DOHH2 (cell line): Measurements from ENCODE around the gene ZMIZ1.

Source experiments
- EZH2phosphoT487 ChIP-seq: fragments of 200-600 bp; sonication (generic); IDR thresholded peaks from 2 replicates; pipeline ENCODE4 v1.6.1; 2017; ENCODE audit warnings: borderline replicate concordance, mild to moderate bottlenecking, antibody characterized with exemption, low read length, moderate library complexity, mixed read lengths
- TF ChIP-seq, protein P1 (sequence below): fragments of 200-600 bp; sonication (generic); IDR thresholded peaks from one replicate; pipeline ENCODE4 v1.5.1; 2014; ENCODE audit warnings: antibody characterized with exemption, mild to moderate bottlenecking, low read depth, low read length; ENCODE audit not compliant: poor library complexity, severe bottlenecking

DNA sequence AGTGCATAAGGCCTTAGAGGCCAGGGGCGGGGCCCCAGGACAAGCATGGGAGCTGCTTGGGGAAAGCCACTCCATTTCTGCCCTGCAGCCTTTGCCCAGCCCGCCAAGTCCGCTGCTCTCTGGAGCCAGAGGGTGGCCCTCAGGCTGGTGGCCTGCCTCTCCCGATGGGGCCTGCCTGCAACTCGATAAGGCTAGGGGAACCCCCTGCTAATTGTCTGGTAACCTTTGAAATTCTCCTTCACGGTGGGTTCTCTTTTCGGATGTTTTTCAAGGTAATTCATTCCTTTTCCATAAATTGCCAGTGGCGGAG lies 94.9 kb downstream of the ZMIZ1 start:
- TF ChIP-seq, protein P1, sequence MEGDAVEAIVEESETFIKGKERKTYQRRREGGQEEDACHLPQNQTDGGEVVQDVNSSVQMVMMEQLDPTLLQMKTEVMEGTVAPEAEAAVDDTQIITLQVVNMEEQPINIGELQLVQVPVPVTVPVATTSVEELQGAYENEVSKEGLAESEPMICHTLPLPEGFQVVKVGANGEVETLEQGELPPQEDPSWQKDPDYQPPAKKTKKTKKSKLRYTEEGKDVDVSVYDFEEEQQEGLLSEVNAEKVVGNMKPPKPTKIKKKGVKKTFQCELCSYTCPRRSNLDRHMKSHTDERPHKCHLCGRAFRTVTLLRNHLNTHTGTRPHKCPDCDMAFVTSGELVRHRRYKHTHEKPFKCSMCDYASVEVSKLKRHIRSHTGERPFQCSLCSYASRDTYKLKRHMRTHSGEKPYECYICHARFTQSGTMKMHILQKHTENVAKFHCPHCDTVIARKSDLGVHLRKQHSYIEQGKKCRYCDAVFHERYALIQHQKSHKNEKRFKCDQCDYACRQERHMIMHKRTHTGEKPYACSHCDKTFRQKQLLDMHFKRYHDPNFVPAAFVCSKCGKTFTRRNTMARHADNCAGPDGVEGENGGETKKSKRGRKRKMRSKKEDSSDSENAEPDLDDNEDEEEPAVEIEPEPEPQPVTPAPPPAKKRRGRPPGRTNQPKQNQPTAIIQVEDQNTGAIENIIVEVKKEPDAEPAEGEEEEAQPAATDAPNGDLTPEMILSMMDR: no peak
- TF ChIP-seq EZH2phosphoT487: no peak
